HG03280 (cell line): ENCODE results near the gene ZDHHC9.

Source experiments
- ATAC-seq: cut with Tn5 transposase; IDR thresholded peaks from one replicate; pipeline ENCODE4 v1.9.1; 2021; ENCODE audit warnings: mild to moderate bottlenecking, moderate library complexity; ENCODE audit not compliant: unreplicated experiment

The ZDHHC9 gene

GRCh38 chrX:129787336-129788055 is 56.2 kb downstream of the ZDHHC9 start:
- no peak for ATAC-seq

- ATAC-seq: peak; percentile 79
These were observed 57.5 kb downstream of the ZDHHC9 start for GRCh38 chrX:129786210-129786651.

GRCh38 chrX:129785160-129785947 is 58.3 kb downstream of the ZDHHC9 start:
- ATAC-seq: no peak

GRCh38 chrX:129784371-129784770 is 59.3 kb downstream of the ZDHHC9 start:
- ATAC-seq: no peak

GRCh38 chrX:129783291-129783713 is 60.4 kb downstream of the ZDHHC9 start:
- no peak for ATAC-seq

- ATAC-seq: no peak
These were observed 61.0 kb downstream of the ZDHHC9 start for GRCh38 chrX:129782706-129783105.

GRCh38 chrX:129781680-129782495 is 61.8 kb downstream of the ZDHHC9 start:
- ATAC-seq: no peak

GRCh38 chrX:129781134-129781672 is 62.5 kb downstream of the ZDHHC9 start:
- ATAC-seq: peak; percentile 73

- ATAC-seq: no peak
These were observed 63.1 kb downstream of the ZDHHC9 start for GRCh38 chrX:129780441-129781105.

- ATAC-seq: no peak
These were observed 63.9 kb downstream of the ZDHHC9 start, which contains the start of gene SASH3 for GRCh38 chrX:129779747-129780146. Gene SASH3 (plus strand): TSS chrX:129779949. CDS start chrX:129780098, 149 bp downstream.

- no peak for ATAC-seq
These were observed 64.5 kb downstream of the ZDHHC9 start for GRCh38 chrX:129779086-129779672.

- peak; percentile 23 for ATAC-seq
These were observed 66.3 kb downstream of the ZDHHC9 start for GRCh38 chrX:129777218-129778030.

- ATAC-seq: no peak
These were observed 69.8 kb downstream of the ZDHHC9 start for GRCh38 chrX:129773649-129774458.

- peak; percentile 75 for ATAC-seq
These were observed 70.8 kb downstream of the ZDHHC9 start for GRCh38 chrX:129772796-129773431.

- ATAC-seq: no peak
These were observed 72.3 kb downstream of the ZDHHC9 start for GRCh38 chrX:129771266-129771995.

- ATAC-seq: peak; percentile 45
These were observed 74.1 kb downstream of the ZDHHC9 start for GRCh38 chrX:129769467-129770154.
